Activated CD4-positive, alpha-beta T cell treated with anti-CD3 and anti-CD28 coated beads, Interleukin-2, amount 10 ng/mL, durations not matched to agents 24 days and 14 days (primary cell): ENCODE measurements around the gene HCK. TPM values are rescaled to one million over a fixed set of nuclear protein-coding genes. Genes with fewer than 3 reads are reported as not detected.
A peak's percentile ranks its signal among the peaks of the same experiment; 100 is the strongest.

Source experiments
- DNase-seq: peaks from one replicate; pipeline ENCODE4 v3.0.0; 2022
- H3K27ac Mint-ChIP-seq: one replicate; pipeline ENCODE4 v1.8.0; 2022; ENCODE audit warnings: mild to moderate bottlenecking, mixed read lengths
- H3K27me3 Mint-ChIP-seq: one replicate; pipeline ENCODE4 v1.8.0; 2022; ENCODE audit warnings: mixed read lengths
- H3K36me3 Mint-ChIP-seq: one replicate; pipeline ENCODE4 v1.8.0; 2022; ENCODE audit warnings: low read depth, mild to moderate bottlenecking, mixed read lengths
- H3K4me1 Mint-ChIP-seq: one replicate; pipeline ENCODE4 v1.8.0; 2021; ENCODE audit warnings: mixed read lengths
- H3K4me3 Mint-ChIP-seq: one replicate; pipeline ENCODE4 v1.8.0; 2022; ENCODE audit warnings: mild to moderate bottlenecking, moderate library complexity, mixed read lengths
- H3K9me3 Mint-ChIP-seq: one replicate; pipeline ENCODE4 v1.8.0; 2021; ENCODE audit warnings: mixed read lengths
- intact Hi-C: fragments of 100-400 bp; cut with micrococcal nuclease; formaldehyde crosslinking; loops from one replicate; pipeline ENCODE4 v1.15.1; 2023
- total RNA-seq: library from RNA; stranded (reverse); gene quantifications from 2 replicates; pipeline ENCODE4 v1.2.3, GENCODE V29; 2022

HCK gene
- total RNA-seq, 1 donor from 2014 or later, result not detected

GRCh38 chr20:32124916-32125454, 72.9 kb downstream of the HCK start:
- H3K27ac Mint-ChIP-seq, result no peak overlapping the region
- H3K4me3 Mint-ChIP-seq, result no peak overlapping the region
- H3K9me3 Mint-ChIP-seq, result no peaks in the 10 kb centered on the region
- H3K27me3 Mint-ChIP-seq, result no peaks in the 10 kb centered on the region
- peaks cover 5% of the 10 kb centered on the region for H3K36me3 Mint-ChIP-seq
- DNase-seq, result no peak
- H3K4me1 Mint-ChIP-seq, result peaks cover 4% of the 10 kb centered on the region
- intact Hi-C loops, result no loop called here

- Mint-ChIP-seq H3K27me3 (no peaks in the 10 kb centered on the region), H3K4me3 (no peak overlapping the region), H3K27ac (no peak overlapping the region), H3K36me3 (peaks cover 5% of the 10 kb centered on the region), H3K4me1 (peaks cover 4% of the 10 kb centered on the region), H3K9me3 (no peaks in the 10 kb centered on the region)
- DNase-seq, result no peak
- intact Hi-C loops, result no loop called here
These were observed 73.5 kb downstream of the HCK start for GRCh38 chr20:32125506-32125905.

- DNase-seq, result no peak
- intact Hi-C loops, result no loop called here
These were observed 74.9 kb downstream of the HCK start for GRCh38 chr20:32126919-32127318.

GRCh38 chr20:32127347-32127746, 75.3 kb downstream of the HCK start:
- no peak overlapping the region for H3K4me3 Mint-ChIP-seq
- no peak overlapping the region for H3K27ac Mint-ChIP-seq
- peaks cover 12% of the 10 kb centered on the region for H3K4me1 Mint-ChIP-seq
- H3K36me3 Mint-ChIP-seq, result peaks cover 10% of the 10 kb centered on the region
- no peaks in the 10 kb centered on the region for H3K27me3 Mint-ChIP-seq
- H3K9me3 Mint-ChIP-seq, result no peaks in the 10 kb centered on the region
- no peak for DNase-seq
- intact Hi-C loops, result no loop called here

More at GRCh38 chr20:32126919-32127318, 74.9 kb downstream of the HCK start:
- H3K4me1 Mint-ChIP-seq, result peaks cover 10% of the 10 kb centered on the region
- peaks cover 8% of the 10 kb centered on the region for H3K36me3 Mint-ChIP-seq
- H3K4me3 Mint-ChIP-seq, result no peak overlapping the region
- H3K9me3 Mint-ChIP-seq, result no peaks in the 10 kb centered on the region
- H3K27me3 Mint-ChIP-seq, result no peaks in the 10 kb centered on the region
- no peak overlapping the region for H3K27ac Mint-ChIP-seq

- Mint-ChIP-seq H3K27ac (no peak overlapping the region), H3K4me3 (no peak overlapping the region), H3K9me3 (no peaks in the 10 kb centered on the region), H3K4me1 (peaks cover 17% of the 10 kb centered on the region), H3K27me3 (no peaks in the 10 kb centered on the region), H3K36me3 (peaks cover 13% of the 10 kb centered on the region)
- intact Hi-C loops, result no loop called here
- no peak for DNase-seq
These were observed 76.1 kb downstream of the HCK start for GRCh38 chr20:32128167-32128566.

- Mint-ChIP-seq H3K27me3 (no peaks in the 10 kb centered on the region), H3K4me3 (no peak overlapping the region), H3K4me1 (peaks cover 17% of the 10 kb centered on the region), H3K36me3 (peaks cover 14% of the 10 kb centered on the region), H3K27ac (no peak overlapping the region), H3K9me3 (no peaks in the 10 kb centered on the region)
- DNase-seq, result no peak
- intact Hi-C loops, result no loop called here
These were observed 77.8 kb downstream of the HCK start for GRCh38 chr20:32129863-32130262.

GRCh38 chr20:32130352-32130751, 78.3 kb downstream of the HCK start:
- Mint-ChIP-seq H3K27me3 (no peaks in the 10 kb centered on the region), H3K27ac (no peak overlapping the region), H3K4me3 (no peak overlapping the region), H3K4me1 (peaks cover 17% of the 10 kb centered on the region), H3K9me3 (no peaks in the 10 kb centered on the region), H3K36me3 (peaks cover 16% of the 10 kb centered on the region)
- DNase-seq, result no peak
- intact Hi-C loops, result no loop called here

- H3K4me1 Mint-ChIP-seq, result peaks cover 17% of the 10 kb centered on the region
- H3K27ac Mint-ChIP-seq, result no peak overlapping the region
- no peaks in the 10 kb centered on the region for H3K27me3 Mint-ChIP-seq
- H3K9me3 Mint-ChIP-seq, result no peaks in the 10 kb centered on the region
- intact Hi-C loops, result no loop called here
- DNase-seq, result no peak
- peaks cover 17% of the 10 kb centered on the region for H3K36me3 Mint-ChIP-seq
- H3K4me3 Mint-ChIP-seq, result no peak overlapping the region
These were observed 78.9 kb downstream of the HCK start for GRCh38 chr20:32130965-32131364.

- Mint-ChIP-seq H3K9me3 (no peaks in the 10 kb centered on the region), H3K27me3 (no peaks in the 10 kb centered on the region), H3K36me3 (peaks cover 27% of the 10 kb centered on the region), H3K27ac (peak overlapping the region; percentile 9), H3K4me3 (no peak overlapping the region), H3K4me1 (peaks cover 17% of the 10 kb centered on the region)
- DNase-seq, result no peak
- intact Hi-C loops, result no loop called here
These were observed 81.0 kb downstream of the HCK start for GRCh38 chr20:32132911-32133549.

- no peak for DNase-seq
- peaks cover 16% of the 10 kb centered on the region for H3K4me1 Mint-ChIP-seq
- no peaks in the 10 kb centered on the region for H3K27me3 Mint-ChIP-seq
- H3K4me3 Mint-ChIP-seq, result no peak overlapping the region
- intact Hi-C loops, result no loop called here
- H3K27ac Mint-ChIP-seq, result no peak overlapping the region
- no peaks in the 10 kb centered on the region for H3K9me3 Mint-ChIP-seq
- H3K36me3 Mint-ChIP-seq, result peaks cover 32% of the 10 kb centered on the region
These were observed 82.0 kb downstream of the HCK start for GRCh38 chr20:32134026-32134425.

GRCh38 chr20:32135983-32136515, 84.0 kb downstream of the HCK start:
- DNase-seq, result no peak
- Mint-ChIP-seq H3K27ac (no peak overlapping the region), H3K9me3 (no peaks in the 10 kb centered on the region), H3K4me3 (no peak overlapping the region), H3K36me3 (peaks cover 49% of the 10 kb centered on the region), H3K27me3 (no peaks in the 10 kb centered on the region), H3K4me1 (peaks cover 16% of the 10 kb centered on the region)
- intact Hi-C loops, result no loop called here

- H3K27me3 Mint-ChIP-seq, result no peaks in the 10 kb centered on the region
- intact Hi-C loops, result no loop called here
- no peak for DNase-seq
- no peaks in the 10 kb centered on the region for H3K4me1 Mint-ChIP-seq
- H3K4me3 Mint-ChIP-seq, result no peak overlapping the region
- peaks cover 54% of the 10 kb centered on the region for H3K36me3 Mint-ChIP-seq
- H3K9me3 Mint-ChIP-seq, result no peaks in the 10 kb centered on the region
- no peak overlapping the region for H3K27ac Mint-ChIP-seq
These were observed 86.9 kb downstream of the HCK start for GRCh38 chr20:32138921-32139320.

GRCh38 chr20:32139947-32140346, 87.9 kb downstream of the HCK start:
- Mint-ChIP-seq H3K4me3 (no peak overlapping the region), H3K4me1 (no peaks in the 10 kb centered on the region), H3K36me3 (peaks cover 60% of the 10 kb centered on the region), H3K27ac (no peak overlapping the region), H3K9me3 (no peaks in the 10 kb centered on the region), H3K27me3 (no peaks in the 10 kb centered on the region)
- intact Hi-C loops, result no loop called here
- DNase-seq, result no peak

- DNase-seq, result no peak
These were observed 88.6 kb downstream of the HCK start for GRCh38 chr20:32140603-32141002.

More at GRCh38 chr20:32140603-32141002, 88.6 kb downstream of the HCK start:
- H3K9me3 Mint-ChIP-seq, result no peaks in the 10 kb centered on the region
- H3K4me1 Mint-ChIP-seq, result no peaks in the 10 kb centered on the region
- intact Hi-C loops, result no loop called here
- no peak overlapping the region for H3K27ac Mint-ChIP-seq
- no peak overlapping the region for H3K4me3 Mint-ChIP-seq
- H3K36me3 Mint-ChIP-seq, result peaks cover 63% of the 10 kb centered on the region
- H3K27me3 Mint-ChIP-seq, result no peaks in the 10 kb centered on the region
